ENCODE data around the gene KCNQ2. TPM values are rescaled to one million over a fixed set of nuclear protein-coding genes. Genes with fewer than 3 reads are reported as not detected.
A peak's percentile ranks its signal among the peaks of the same experiment; 100 is the strongest.

The KCNQ2 gene
- total RNA-seq, 1 donor from 2014 or later = 39.5 TPM

DNA sequence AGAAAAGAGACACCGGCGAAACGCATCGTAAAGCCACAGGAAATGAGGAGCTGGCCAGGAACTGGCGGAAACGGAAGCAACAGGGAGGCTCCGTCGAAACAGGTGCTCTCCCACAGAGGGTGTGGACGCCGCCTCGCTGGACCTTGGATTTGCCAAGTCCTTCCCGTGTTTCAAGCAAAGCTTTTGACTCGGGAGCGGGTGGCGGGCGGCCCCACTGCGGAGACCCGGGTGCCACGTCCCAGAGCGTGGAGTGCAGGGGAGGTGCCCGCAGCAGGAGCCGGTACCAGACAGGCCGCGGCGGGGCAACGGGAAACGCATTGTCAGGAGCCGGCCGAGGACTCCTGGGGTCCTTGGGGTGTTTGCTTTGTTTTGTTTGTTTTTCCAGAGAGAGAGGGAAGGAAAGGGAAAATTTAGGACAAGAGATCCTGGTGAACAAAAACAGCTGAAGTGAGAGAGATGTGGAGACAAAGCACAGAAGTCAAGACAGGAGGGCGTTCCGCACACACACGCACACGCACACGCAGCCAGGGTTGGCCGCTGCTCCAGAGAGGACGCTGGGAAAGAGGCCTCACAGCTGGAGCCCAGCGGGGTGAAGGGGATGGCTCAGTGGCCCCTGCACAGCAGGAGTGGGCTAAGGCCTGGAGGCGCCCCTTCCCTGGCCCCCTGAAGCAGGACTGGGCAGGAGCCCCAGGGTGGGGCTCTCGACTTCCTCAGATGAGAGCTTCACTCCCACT, 60.4 kb downstream of the KCNQ2 start:
- Mint-ChIP-seq H3K27me3 (ENCODE audit: insufficient read depth, low read depth) (peaks cover 5% of the 10 kb centered on the region), H3K27ac (peak overlapping the region; percentile 12), H3K9me3 (no peaks in the 10 kb centered on the region), H3K4me3 (no peak overlapping the region), H3K36me3 (peaks cover 4% of the 10 kb centered on the region), H3K4me1 (peaks cover 19% of the 10 kb centered on the region)
- Histone ChIP-seq H4K20me1 (ENCODE audit: low read depth) (no peaks in the 10 kb centered on the region), H3K4me2 (no peak overlapping the region), H2AFZ (replicated peaks) (no peak overlapping the region), H3K27ac (no peak overlapping the region), H3K4me1 (peaks cover under 1% of the 10 kb centered on the region), H3K27me3 (no peaks in the 10 kb centered on the region), H3K36me3 (no peaks in the 10 kb centered on the region), H3K79me2 (ENCODE audit: low read depth) (no peaks in the 10 kb centered on the region), H3K9me3 (ENCODE audit: low read depth) (no peaks in the 10 kb centered on the region), H3K9ac (no peak overlapping the region), H3K4me3 (no peak overlapping the region), H3F3A (ENCODE audit: low read depth) (no peaks in the 10 kb centered on the region)
- DNase-seq (ENCODE audit: low spot score) = no peak
- TF ChIP-seq, protein P1, sequence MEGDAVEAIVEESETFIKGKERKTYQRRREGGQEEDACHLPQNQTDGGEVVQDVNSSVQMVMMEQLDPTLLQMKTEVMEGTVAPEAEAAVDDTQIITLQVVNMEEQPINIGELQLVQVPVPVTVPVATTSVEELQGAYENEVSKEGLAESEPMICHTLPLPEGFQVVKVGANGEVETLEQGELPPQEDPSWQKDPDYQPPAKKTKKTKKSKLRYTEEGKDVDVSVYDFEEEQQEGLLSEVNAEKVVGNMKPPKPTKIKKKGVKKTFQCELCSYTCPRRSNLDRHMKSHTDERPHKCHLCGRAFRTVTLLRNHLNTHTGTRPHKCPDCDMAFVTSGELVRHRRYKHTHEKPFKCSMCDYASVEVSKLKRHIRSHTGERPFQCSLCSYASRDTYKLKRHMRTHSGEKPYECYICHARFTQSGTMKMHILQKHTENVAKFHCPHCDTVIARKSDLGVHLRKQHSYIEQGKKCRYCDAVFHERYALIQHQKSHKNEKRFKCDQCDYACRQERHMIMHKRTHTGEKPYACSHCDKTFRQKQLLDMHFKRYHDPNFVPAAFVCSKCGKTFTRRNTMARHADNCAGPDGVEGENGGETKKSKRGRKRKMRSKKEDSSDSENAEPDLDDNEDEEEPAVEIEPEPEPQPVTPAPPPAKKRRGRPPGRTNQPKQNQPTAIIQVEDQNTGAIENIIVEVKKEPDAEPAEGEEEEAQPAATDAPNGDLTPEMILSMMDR (IDR thresholded peaks at IDR 0.05) = no peak
- no peak for TF ChIP-seq EZH2 (IDR thresholded peaks at IDR 0.05)
- no peak for TF ChIP-seq EZH2phosphoT487 (IDR thresholded peaks at IDR 0.05)

DNA sequence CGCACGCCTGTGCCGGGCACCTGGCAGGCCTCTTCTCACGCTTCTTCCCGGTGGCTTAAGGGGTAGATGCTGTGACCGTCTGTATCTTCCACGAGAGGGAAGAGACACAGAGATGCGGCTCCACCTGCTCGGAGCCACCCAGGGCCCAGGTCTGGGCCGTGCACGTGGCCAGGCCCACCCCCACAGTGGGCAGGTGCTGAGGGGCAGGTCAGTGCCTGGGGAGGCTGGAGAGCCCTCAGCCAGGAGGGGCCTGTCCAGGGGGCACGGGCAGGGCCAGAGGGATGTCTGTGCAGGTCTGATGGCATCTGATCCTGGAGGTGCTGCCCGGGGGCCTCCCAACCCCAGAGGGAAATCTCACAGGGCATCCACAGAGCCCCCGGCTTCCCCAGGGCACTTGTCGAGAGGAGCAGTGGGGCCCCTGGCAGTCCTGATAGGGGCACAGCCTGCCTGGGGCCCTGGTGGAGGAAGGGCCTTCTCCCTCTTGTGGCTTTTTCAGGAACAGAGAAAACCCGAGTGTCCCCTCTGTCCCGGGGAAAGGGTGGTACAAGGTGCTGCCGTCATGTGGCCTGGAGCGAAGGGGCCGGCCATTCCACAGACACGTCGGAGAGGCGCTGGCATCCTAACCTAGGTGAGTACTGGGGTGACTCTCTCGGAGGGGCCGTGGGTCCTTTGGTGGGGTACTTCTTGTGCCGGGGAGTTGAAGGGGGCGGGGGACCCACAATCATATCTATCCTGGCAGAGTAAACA, 61.1 kb downstream of the KCNQ2 start:
- H3K9me3 ChIP-seq (ENCODE audit: low read depth) = no peaks in the 10 kb centered on the region
- H3K27ac ChIP-seq = no peak overlapping the region
- Mint-ChIP-seq H3K36me3 (peaks cover 4% of the 10 kb centered on the region), H3K4me1 (peaks cover 14% of the 10 kb centered on the region), H3K4me3 (no peak overlapping the region), H3K9me3 (no peaks in the 10 kb centered on the region), H3K27ac (peak overlapping the region; percentile 12), H3K27me3 (ENCODE audit: insufficient read depth, low read depth) (peaks cover 5% of the 10 kb centered on the region)
- H3K9ac ChIP-seq = no peak overlapping the region
- H3K4me2 ChIP-seq = no peak overlapping the region
- no peak overlapping the region for H3K4me3 ChIP-seq
- no peaks in the 10 kb centered on the region for H4K20me1 ChIP-seq (ENCODE audit: low read depth)
- no peaks in the 10 kb centered on the region for H3K36me3 ChIP-seq
- H2AFZ ChIP-seq (replicated peaks) = no peak overlapping the region
- H3K79me2 ChIP-seq (ENCODE audit: low read depth) = no peaks in the 10 kb centered on the region
- DNase-seq (ENCODE audit: low spot score) = no peak
- no peaks in the 10 kb centered on the region for H3K27me3 ChIP-seq
- TF ChIP-seq, protein P1 (IDR thresholded peaks at IDR 0.05) = no peak
- TF ChIP-seq EZH2phosphoT487 (IDR thresholded peaks at IDR 0.05) (no peak), EZH2 (IDR thresholded peaks at IDR 0.05) (no peak)
- H3K4me1 ChIP-seq = no peaks in the 10 kb centered on the region
- H3F3A ChIP-seq (ENCODE audit: low read depth) = no peaks in the 10 kb centered on the region

DNA sequence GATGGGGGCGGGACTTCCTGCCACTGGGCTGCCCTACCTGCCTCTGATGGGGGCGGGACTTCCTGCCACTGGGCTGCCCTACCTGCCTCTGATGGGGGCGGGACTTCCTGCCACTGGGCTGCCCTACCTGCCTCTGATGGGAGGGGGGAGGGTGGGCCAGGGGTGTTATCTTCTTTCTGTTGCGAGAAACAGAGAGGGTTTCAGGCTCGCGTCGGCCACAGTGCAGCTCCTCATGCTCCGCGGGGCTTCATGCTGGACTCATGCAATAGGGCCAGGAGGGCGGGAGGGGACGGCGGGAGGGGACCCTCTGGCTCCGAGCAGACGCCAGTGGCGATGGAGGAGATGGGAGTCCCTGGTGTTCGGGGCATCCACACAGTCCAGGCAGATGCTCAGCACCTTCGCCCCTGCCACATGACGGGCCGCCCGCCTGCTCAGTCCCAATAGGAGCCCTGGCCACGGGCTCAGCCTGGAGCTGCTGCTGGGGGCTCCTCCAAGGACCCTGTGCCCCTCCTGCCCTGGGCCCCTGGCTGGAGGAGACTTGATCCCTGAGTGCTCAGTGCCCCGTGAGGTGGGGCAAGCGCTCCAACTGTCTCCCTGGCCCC, 62.5 kb downstream of the KCNQ2 start:
- no peaks in the 10 kb centered on the region for H3K9me3 Mint-ChIP-seq
- peaks cover 5% of the 10 kb centered on the region for H3K27me3 Mint-ChIP-seq (ENCODE audit: insufficient read depth, low read depth)
- Histone ChIP-seq H4K20me1 (ENCODE audit: low read depth) (no peaks in the 10 kb centered on the region), H3K4me1 (no peaks in the 10 kb centered on the region), H3K9me3 (ENCODE audit: low read depth) (no peaks in the 10 kb centered on the region), H3K27ac (no peak overlapping the region), H2AFZ (replicated peaks) (no peak overlapping the region), H3K36me3 (no peaks in the 10 kb centered on the region), H3K27me3 (no peaks in the 10 kb centered on the region), H3K79me2 (ENCODE audit: low read depth) (no peaks in the 10 kb centered on the region), H3K9ac (no peak overlapping the region), H3K4me2 (no peak overlapping the region), H3F3A (ENCODE audit: low read depth) (no peaks in the 10 kb centered on the region), H3K4me3 (no peak overlapping the region)
- no peak overlapping the region for H3K4me3 Mint-ChIP-seq
- H3K36me3 Mint-ChIP-seq = peaks cover 4% of the 10 kb centered on the region
- H3K27ac Mint-ChIP-seq = no peak overlapping the region
- no peak for TF ChIP-seq EZH2 (IDR thresholded peaks at IDR 0.05)
- TF ChIP-seq, protein P1 (IDR thresholded peaks at IDR 0.05) = no peak
- no peak for TF ChIP-seq EZH2phosphoT487 (IDR thresholded peaks at IDR 0.05)
- H3K4me1 Mint-ChIP-seq = peaks cover 14% of the 10 kb centered on the region
- DNase-seq (ENCODE audit: low spot score) = no peak
